BJ (cell line): Measurements from ENCODE around the gene MAGIX. TPM values are rescaled to one million over a fixed set of nuclear protein-coding genes. Genes with fewer than 3 reads are reported as not detected.
"Not testable (repeated sequence)": the region's sequence is repeated elsewhere in the genome, so short reads cannot be mapped to it uniquely, and the experiment has no call there.

ENCODE experiments used
- CTCF ChIA-PET: fragments of 350-600 bp; formaldehyde crosslinking; extraction: SDS; loops from one replicate; lab custom pipeline; 2021; ENCODE audit warnings: antibody characterized with exemption, inconsistent platforms; lab: Yijun Ruan, JAX
- POLR2A ChIA-PET: fragments of 300-600 bp; sonication (Branson Sonifier 250); formaldehyde crosslinking; extraction: SDS; loops from one replicate; lab custom pipeline; 2021; ENCODE audit warnings: antibody characterized with exemption; lab: Charles Lee
- DNase-seq: peaks from one replicate; pipeline ENCODE4 v3.0.0-alpha.2; 2011; ENCODE audit warnings: low read depth
- H3K27me3 ChIP-seq: 2 replicates; pipeline ENCODE4 v1.6.0; 2011; ENCODE audit warnings: low read length; ENCODE audit not compliant: control insufficient read depth, insufficient read depth
- H3K36me3 ChIP-seq: 2 replicates; pipeline ENCODE4 v1.5.1; 2011; ENCODE audit warnings: low read length; ENCODE audit not compliant: control insufficient read depth, insufficient read depth
- H3K4me3 ChIP-seq: 2 replicates; pipeline ENCODE4 v1.5.1; 2011; ENCODE audit warnings: low read depth, mild to moderate bottlenecking, control low read depth, low read length
- polyA plus RNA-seq: library from polyadenylated mRNA; depleted of rRNA; stranded (reverse); fragments of >200 nt; gene quantifications from 2 replicates; pipeline ENCODE4 v1.2.3, GENCODE V29; 2011
- TF ChIP-seq, protein P1 (sequence below): IDR thresholded peaks from 2 replicates; pipeline ENCODE4 v1.5.1; 2011; ENCODE audit warnings: low read depth, mild to moderate bottlenecking, control low read depth, inconsistent platforms, low read length, moderate library complexity; ENCODE audit not compliant: insufficient read depth

The MAGIX gene
- polyA plus RNA-seq, 1 experiment, result 0.67 TPM

DNA sequence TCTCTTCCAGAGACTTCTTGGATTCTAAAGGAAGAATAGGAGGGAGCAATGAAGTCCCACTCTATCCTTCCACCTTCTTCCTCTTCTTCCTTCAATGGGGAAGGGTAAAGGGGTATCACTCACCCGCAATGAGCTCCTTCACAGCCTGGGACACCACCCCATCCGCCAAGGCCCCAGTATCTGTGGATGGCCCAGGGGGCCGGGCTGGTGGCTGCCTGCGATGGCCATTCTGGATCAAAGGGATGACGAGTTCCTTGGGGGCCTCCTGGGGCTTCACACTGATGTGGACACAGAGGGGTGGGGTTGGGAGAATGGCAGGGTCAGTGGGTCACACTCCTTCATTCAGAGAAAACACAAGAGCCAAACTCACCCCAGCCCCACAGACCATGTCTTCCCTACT, 40.1 kb upstream of the MAGIX start:
- no peaks in the 10 kb centered on the region for H3K27me3 ChIP-seq
- TF ChIP-seq, protein P1, sequence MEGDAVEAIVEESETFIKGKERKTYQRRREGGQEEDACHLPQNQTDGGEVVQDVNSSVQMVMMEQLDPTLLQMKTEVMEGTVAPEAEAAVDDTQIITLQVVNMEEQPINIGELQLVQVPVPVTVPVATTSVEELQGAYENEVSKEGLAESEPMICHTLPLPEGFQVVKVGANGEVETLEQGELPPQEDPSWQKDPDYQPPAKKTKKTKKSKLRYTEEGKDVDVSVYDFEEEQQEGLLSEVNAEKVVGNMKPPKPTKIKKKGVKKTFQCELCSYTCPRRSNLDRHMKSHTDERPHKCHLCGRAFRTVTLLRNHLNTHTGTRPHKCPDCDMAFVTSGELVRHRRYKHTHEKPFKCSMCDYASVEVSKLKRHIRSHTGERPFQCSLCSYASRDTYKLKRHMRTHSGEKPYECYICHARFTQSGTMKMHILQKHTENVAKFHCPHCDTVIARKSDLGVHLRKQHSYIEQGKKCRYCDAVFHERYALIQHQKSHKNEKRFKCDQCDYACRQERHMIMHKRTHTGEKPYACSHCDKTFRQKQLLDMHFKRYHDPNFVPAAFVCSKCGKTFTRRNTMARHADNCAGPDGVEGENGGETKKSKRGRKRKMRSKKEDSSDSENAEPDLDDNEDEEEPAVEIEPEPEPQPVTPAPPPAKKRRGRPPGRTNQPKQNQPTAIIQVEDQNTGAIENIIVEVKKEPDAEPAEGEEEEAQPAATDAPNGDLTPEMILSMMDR, result no peak
- peak overlapping the region; percentile 74 for H3K4me3 ChIP-seq
- CTCF ChIA-PET, result no interaction called here
- peaks cover 8% of the 10 kb centered on the region for H3K36me3 ChIP-seq
- POLR2A ChIA-PET, result no interaction called here
- DNase-seq, result no peak

DNA sequence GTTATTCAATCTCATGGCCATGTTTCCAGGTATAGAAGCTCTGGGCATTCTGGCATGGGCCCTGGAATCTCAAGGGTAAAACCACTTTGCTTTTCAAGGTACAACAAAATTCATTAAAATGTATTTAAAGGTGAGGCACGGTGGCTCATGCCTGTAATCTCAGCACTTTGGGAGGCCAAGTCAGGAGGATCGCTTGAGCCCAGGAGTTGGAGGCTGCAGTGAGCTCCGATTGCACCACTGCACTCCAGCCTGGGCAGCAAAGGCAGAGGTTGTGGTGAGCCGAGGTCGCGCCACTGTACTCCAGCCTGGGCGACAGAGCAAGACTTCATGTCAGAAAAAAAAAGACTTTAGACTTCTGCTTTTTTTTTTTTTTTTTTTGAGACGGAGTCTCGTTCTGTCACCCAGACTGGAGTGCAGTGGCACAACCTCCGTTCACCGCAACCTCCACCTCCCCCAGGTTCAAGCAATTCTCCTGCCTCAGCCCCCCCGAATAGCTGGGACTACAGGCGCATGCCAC, 34.8 kb upstream of the MAGIX start:
- H3K27me3 ChIP-seq, H3K4me3 ChIP-seq, H3K36me3 ChIP-seq, DNase-seq, POLR2A ChIA-PET: not testable (repeated sequence)
- CTCF ChIA-PET, result interaction anchor here (0.6 kb wide), 1 partner anchor 1723 kb away, joined by 4 read pairs; no protein-coding TSS in a partner anchor

DNA sequence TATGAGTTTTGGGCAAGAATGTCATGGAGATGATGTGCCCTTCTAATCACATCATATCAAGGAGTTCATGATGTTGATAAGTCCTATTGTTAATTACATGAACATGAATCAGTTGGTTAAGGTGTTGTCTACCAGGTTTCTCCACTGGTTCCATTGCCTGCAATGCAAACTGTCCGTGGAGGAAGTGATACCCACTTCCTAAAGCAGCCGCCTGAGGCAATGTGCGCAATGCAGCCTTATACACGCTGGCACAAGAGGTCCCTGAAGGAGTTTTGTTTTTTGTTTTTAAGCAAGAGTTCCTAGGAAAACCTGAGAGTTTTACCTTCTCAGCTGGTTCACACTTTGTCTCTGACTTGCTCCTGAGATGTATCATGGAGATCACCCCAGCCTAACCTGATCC, 33.1 kb upstream of the MAGIX start:
- no peak for DNase-seq
- Histone ChIP-seq H3K4me3 (no peak overlapping the region), H3K27me3 (no peaks in the 10 kb centered on the region), H3K36me3 (no peaks in the 10 kb centered on the region)
- TF ChIP-seq, protein P1, result no peak
- ChIA-PET POLR2A (no interaction called here), CTCF (no interaction called here)

DNA sequence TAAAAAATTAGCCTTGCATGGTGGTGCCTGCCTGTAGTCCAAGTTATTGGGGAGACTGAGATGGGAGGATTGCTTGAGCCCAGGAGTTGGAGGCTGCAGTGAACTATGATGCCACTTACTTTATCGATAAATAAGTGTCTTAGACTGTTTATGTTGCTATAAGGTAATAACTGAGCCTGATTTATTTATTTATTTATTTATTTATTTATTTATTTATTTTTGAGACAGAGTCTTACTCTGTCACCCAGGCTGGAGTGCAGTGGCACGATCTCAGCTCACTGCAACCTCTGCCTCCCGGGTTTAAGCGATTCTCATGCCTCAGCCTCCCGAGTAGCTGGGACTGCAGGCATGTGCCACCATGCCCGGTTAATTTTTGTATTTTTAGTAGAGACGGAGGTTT, 30.3 kb upstream of the MAGIX start:
- H3K4me3 ChIP-seq, H3K27me3 ChIP-seq, H3K36me3 ChIP-seq, DNase-seq, POLR2A ChIA-PET: not testable (repeated sequence)
- CTCF ChIA-PET, result interaction anchor here (1.4 kb wide), 1 partner anchor 10 kb away, joined by 3 read pairs; no protein-coding TSS in a partner anchor

DNA sequence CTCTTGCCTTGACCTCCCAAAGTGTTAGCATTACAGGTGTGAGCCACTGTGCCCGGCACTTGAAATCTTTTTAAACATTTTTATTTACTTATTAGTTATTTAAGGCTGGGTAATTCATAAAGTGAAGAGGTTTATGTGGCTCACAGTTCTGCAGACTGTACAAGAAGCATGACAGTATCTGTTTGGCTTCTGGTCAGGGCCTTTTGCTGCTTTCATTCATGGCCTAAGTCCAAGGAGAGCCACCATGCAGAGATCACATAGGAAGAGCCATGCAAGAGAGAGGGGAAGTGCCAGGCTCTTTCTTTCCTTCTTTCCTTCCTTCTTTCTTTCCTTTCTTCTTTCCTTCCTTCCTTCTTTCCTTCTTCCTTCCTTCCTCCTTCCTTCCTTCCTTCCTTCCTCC, 28.8 kb upstream of the MAGIX start:
- ChIA-PET POLR2A (no interaction called here), CTCF (no interaction called here)
- DNase-seq, result no peak
- H3K4me3 ChIP-seq, result no peak overlapping the region
- TF ChIP-seq, protein P1, result no peak
- H3K27me3 ChIP-seq, result no peaks in the 10 kb centered on the region
- no peaks in the 10 kb centered on the region for H3K36me3 ChIP-seq

DNA sequence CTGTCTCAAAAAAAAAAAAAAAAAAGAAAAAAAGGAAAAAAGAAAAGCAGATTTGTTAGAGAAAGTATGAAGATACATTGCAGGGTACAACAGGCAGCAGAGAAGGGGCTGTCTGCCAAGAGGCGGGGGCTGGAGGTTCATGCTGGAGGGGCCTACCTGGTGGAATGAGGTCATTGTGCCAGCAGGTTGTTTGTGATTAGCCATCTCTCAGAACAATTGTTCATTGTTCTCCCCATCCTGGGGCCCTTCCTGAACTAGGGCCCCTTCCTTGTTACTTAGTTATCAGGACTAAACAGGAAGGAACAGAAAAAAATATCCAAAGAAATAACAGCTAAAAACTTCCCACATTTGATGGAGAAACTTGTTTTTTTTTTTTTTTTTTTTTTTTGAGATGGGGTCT, 25.1 kb upstream of the MAGIX start:
- no peak for DNase-seq
- Histone ChIP-seq H3K27me3 (no peaks in the 10 kb centered on the region), H3K4me3 (no peak overlapping the region), H3K36me3 (no peaks in the 10 kb centered on the region)
- TF ChIP-seq, protein P1, result no peak
- POLR2A ChIA-PET, result no interaction called here
- CTCF ChIA-PET, result no interaction called here
